Cortex of kidney (tissue), 1 donor: Measurements from ENCODE around the gene LEMD2.
"Not testable (repeated sequence)": the region's sequence is repeated elsewhere in the genome, so short reads cannot be mapped to it uniquely, and the experiment has no call there.

ENCODE experiments used
- DNase-seq: peaks from one replicate; lab custom pipeline; 2025; lab: John Stamatoyannopoulos, UW

Gene LEMD2

GRCh38 chr6:33788694-33789549 is at the start of gene LEMD2:
TSS of gene LEMD2 (minus strand) at chr6:33789130. CDS start at chr6:33789116, 14 bp downstream.
- DNase-seq: no peak

- no peak for DNase-seq
Observed at GRCh38 chr6:33837971-33838665, 49.2 kb upstream of the LEMD2 start.

- DNase-seq: no peak
Observed at GRCh38 chr6:33836806-33837469, 48.0 kb upstream of the LEMD2 start.

GRCh38 chr6:33834401-33835392 is 45.8 kb upstream of the LEMD2 start:
- DNase-seq: no peak

GRCh38 chr6:33833599-33833998 is 44.7 kb upstream of the LEMD2 start:
- no peak for DNase-seq

GRCh38 chr6:33832831-33833230 is 43.9 kb upstream of the LEMD2 start:
- not testable (repeated sequence) for DNase-seq

- DNase-seq: not testable (repeated sequence)
Observed at GRCh38 chr6:33831725-33832124, 42.8 kb upstream of the LEMD2 start.

- no peak for DNase-seq
Observed at GRCh38 chr6:33830635-33831240, 41.8 kb upstream of the LEMD2 start.

GRCh38 chr6:33828764-33829731 is 40.1 kb upstream of the LEMD2 start:
- no peak for DNase-seq

GRCh38 chr6:33828452-33828763 is 39.5 kb upstream of the LEMD2 start:
- DNase-seq: no peak

- DNase-seq: no peak
Observed at GRCh38 chr6:33827546-33828451, 38.9 kb upstream of the LEMD2 start.

GRCh38 chr6:33826537-33826936 is 37.6 kb upstream of the LEMD2 start:
- DNase-seq: no peak

- no peak for DNase-seq
Observed at GRCh38 chr6:33824461-33825154, 35.7 kb upstream of the LEMD2 start.

GRCh38 chr6:33823806-33824205 is 34.9 kb upstream of the LEMD2 start:
- no peak for DNase-seq

- no peak for DNase-seq
Observed at GRCh38 chr6:33822575-33823395, 33.9 kb upstream of the LEMD2 start.

GRCh38 chr6:33820784-33821520 is 32.0 kb upstream of the LEMD2 start:
- no peak for DNase-seq

GRCh38 chr6:33820243-33820642 is 31.3 kb upstream of the LEMD2 start:
- DNase-seq: no peak
